ENCODE results near the gene ANKH.

DNA sequence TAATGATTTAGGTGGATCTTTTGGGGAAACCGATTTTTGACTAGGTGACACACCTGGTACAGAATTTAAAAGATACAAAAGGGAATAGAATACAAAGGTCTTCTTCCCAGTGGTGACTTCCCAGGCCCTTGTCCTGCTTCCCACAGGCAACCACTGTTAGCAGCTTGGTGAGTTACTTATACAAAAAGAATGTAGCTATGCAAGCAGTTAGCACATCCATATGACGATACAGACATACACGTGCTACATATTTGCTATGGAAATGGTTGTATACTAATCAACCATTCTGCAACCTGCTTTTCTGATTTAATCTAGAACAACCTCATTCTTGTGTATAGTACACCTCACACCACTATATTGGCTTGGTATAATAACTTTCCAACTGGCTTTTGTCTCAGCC is 156.1 kb downstream of the ANKH start:
- TF ChIP-seq, protein P1, sequence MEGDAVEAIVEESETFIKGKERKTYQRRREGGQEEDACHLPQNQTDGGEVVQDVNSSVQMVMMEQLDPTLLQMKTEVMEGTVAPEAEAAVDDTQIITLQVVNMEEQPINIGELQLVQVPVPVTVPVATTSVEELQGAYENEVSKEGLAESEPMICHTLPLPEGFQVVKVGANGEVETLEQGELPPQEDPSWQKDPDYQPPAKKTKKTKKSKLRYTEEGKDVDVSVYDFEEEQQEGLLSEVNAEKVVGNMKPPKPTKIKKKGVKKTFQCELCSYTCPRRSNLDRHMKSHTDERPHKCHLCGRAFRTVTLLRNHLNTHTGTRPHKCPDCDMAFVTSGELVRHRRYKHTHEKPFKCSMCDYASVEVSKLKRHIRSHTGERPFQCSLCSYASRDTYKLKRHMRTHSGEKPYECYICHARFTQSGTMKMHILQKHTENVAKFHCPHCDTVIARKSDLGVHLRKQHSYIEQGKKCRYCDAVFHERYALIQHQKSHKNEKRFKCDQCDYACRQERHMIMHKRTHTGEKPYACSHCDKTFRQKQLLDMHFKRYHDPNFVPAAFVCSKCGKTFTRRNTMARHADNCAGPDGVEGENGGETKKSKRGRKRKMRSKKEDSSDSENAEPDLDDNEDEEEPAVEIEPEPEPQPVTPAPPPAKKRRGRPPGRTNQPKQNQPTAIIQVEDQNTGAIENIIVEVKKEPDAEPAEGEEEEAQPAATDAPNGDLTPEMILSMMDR (IDR thresholded peaks at IDR 0.05 in 2 of 3, conservative IDR thresholded peaks at IDR 0.05 in 1 of 3; ENCODE audit: borderline replicate concordance in 1 of 3, insufficient read depth in 1 of 3, low read depth in 2 of 3, low read length in 2 of 3) = no peak
- TF ChIP-seq YY1 (IDR thresholded peaks at IDR 0.05; ENCODE audit: extremely low read depth, insufficient replicate concordance, low read depth, low read length) = no peak
- TF ChIP-seq POLR2A (IDR thresholded peaks at IDR 0.05; ENCODE audit: borderline replicate concordance, extremely low read depth, insufficient read depth, insufficient read length) = no peak
- no peak for TF ChIP-seq EGR1 (IDR thresholded peaks at IDR 0.05; ENCODE audit: low read depth)
- TF ChIP-seq, protein P2, sequence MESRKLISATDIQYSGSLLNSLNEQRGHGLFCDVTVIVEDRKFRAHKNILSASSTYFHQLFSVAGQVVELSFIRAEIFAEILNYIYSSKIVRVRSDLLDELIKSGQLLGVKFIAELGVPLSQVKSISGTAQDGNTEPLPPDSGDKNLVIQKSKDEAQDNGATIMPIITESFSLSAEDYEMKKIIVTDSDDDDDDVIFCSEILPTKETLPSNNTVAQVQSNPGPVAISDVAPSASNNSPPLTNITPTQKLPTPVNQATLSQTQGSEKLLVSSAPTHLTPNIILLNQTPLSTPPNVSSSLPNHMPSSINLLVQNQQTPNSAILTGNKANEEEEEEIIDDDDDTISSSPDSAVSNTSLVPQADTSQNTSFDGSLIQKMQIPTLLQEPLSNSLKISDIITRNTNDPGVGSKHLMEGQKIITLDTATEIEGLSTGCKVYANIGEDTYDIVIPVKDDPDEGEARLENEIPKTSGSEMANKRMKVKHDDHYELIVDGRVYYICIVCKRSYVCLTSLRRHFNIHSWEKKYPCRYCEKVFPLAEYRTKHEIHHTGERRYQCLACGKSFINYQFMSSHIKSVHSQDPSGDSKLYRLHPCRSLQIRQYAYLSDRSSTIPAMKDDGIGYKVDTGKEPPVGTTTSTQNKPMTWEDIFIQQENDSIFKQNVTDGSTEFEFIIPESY (IDR thresholded peaks at IDR 0.05; ENCODE audit: extremely low read depth, insufficient replicate concordance, low read length) = no peak
- no peak for TF ChIP-seq JUND (IDR thresholded peaks at IDR 0.05)
- no peak for TF ChIP-seq TCF7L2 (IDR thresholded peaks at IDR 0.05; ENCODE audit: borderline replicate concordance, extremely low read depth, insufficient read depth, insufficient read length)
- no peak for TF ChIP-seq CEBPB (IDR thresholded peaks at IDR 0.05; ENCODE audit: low read depth)
- no peak for TF ChIP-seq ZNF274 (IDR thresholded peaks at IDR 0.05; ENCODE audit: low read depth, low read length)
- no peak for TF ChIP-seq RAD21 (IDR thresholded peaks at IDR 0.05; ENCODE audit: low read depth)
- TF ChIP-seq EZH2 (IDR thresholded peaks at IDR 0.05) = no peak
- TF ChIP-seq POLR2AphosphoS5 (IDR thresholded peaks at IDR 0.05; ENCODE audit: low read depth, low read length) = no peak
- TF ChIP-seq SIN3A (IDR thresholded peaks at IDR 0.05; ENCODE audit: low read depth) = no peak
- no peak for TF ChIP-seq SP1 (IDR thresholded peaks at IDR 0.05; ENCODE audit: low read depth)
